WI38 (cell line): ENCODE results near the gene CAND2.

Experiments
- H3K4me3 ChIP-seq: 2 replicates; pipeline ENCODE4 v1.5.1; 2011; ENCODE audit warnings: low read depth, mild to moderate bottlenecking, control low read depth, low read length
- TF ChIP-seq, protein P1 (sequence below): IDR thresholded peaks from 2 replicates; pipeline ENCODE4 v1.5.1; 2012; ENCODE audit warnings: low read depth, mild to moderate bottlenecking, control low read depth, low read length

The CAND2 gene

DNA sequence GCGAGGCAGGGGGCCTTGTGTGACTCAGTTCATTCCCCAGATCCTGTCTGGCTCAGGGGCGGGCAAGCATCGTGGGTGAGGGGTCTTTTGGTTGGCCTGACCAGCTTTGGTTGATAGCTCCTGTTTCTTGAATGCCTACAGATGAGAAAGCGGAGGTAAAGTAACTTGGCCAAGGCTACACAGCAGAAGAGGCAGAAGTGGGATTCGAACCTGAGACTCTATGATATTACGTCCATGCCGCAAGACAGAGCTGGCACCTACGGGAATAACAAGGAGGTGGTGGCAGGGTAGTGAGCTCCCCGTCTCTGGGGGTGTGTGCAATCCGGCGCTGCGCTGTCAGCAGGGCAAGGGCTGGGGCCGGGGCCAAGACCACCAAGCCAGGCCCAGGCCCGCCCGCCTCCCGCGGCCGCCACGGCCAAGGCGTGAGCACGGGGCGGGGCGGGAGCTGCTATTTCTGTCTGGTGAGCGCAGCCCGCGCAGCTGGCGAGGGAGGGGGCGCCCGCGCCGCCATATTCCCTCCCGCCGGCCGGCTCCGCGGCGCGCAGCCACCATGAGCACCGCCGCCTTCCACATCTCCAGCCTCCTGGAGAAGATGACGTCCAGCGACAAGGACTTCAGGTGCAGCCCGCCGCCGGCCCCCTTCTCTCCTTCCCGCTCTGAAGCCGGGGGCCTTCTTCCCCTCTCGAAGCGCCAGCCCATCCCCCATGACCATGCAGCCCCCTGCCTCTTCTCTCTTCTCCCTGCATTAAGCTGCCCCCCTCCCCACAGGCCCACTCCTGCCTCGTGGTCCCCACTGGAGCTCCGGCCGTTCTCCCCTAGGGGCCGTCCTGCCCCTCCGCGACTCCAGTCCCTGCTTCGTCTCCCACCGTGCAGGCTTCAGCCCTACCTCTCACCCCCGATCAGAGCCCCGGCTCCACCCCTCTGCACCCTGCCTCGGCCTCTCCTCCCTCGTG, at the start of gene CAND2:
Gene CAND2, plus strand, starts transcription at position 510 of the 953 bp plus-strand sequence. Its CDS starts 41 bp downstream, at position 551.
- peak within 1 kb of the TSS; percentile 56 for H3K4me3 ChIP-seq
- TF ChIP-seq, protein P1, sequence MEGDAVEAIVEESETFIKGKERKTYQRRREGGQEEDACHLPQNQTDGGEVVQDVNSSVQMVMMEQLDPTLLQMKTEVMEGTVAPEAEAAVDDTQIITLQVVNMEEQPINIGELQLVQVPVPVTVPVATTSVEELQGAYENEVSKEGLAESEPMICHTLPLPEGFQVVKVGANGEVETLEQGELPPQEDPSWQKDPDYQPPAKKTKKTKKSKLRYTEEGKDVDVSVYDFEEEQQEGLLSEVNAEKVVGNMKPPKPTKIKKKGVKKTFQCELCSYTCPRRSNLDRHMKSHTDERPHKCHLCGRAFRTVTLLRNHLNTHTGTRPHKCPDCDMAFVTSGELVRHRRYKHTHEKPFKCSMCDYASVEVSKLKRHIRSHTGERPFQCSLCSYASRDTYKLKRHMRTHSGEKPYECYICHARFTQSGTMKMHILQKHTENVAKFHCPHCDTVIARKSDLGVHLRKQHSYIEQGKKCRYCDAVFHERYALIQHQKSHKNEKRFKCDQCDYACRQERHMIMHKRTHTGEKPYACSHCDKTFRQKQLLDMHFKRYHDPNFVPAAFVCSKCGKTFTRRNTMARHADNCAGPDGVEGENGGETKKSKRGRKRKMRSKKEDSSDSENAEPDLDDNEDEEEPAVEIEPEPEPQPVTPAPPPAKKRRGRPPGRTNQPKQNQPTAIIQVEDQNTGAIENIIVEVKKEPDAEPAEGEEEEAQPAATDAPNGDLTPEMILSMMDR = no peak

DNA sequence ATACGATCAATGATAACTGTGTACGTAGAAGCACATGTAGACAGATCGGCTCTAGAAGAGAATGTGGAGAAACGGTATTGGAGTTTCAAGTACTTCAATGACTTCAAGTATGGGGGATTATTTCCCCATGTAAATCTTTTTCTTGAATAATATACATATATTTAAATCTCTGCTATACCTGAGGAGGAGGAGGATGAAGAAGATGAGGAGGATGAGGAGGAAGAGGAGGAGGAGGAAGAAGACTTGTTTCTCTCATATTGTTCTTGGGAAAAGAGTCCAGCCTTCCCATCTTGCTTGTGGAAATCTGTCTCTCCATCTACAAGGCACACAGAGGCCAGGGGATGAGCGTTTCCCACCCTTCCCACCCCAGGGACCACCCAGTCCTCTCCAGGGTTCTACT, 48.0 kb upstream of the CAND2 start:
- H3K4me3 ChIP-seq = no peak overlapping the region
- TF ChIP-seq, protein P1 = no peak

DNA sequence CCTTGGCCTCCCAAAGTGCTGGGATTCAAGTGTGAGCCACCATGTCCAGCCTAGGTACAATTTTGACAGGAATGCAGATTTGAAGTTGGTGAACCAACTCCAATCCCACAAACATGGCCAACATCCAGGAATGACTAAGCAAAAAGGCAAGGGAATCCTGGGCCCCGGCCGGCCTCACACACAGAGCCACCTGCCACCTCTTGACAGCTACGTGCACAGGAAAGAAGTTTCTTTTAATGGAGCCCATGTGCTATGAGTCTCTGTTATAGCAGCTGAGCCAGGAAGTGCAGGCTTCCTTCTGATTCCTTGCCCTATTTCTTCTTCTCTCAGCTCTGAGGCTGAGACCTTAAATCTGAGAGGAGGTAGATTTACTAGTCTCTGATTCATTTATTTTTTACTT, 46.3 kb upstream of the CAND2 start:
- H3K4me3 ChIP-seq = no peak overlapping the region

DNA sequence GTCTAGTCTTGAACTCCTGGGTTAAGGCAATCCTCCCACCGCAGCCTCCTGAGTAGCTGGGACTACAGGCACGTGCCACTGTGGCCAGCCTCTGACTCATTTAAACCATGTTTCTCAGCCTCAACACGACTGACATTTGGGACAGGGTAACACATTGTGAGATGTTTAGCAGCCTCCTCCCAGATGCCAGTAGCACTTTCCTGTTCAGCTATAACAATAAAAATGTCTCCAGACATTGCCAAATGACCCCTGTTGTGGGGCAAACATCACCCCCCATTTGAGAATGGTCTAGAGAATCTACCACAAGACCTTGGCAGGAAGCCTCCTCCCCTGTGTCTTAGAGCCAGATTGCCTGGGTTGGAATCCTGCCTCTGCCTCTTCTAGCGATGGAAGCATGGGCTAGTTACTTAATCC, 45.8 kb upstream of the CAND2 start:
- TF ChIP-seq, protein P1 = no peak
- no peak overlapping the region for H3K4me3 ChIP-seq

More for the DNA sequence above, 46.3 kb upstream of the CAND2 start:
- TF ChIP-seq, protein P1 = no peak

DNA sequence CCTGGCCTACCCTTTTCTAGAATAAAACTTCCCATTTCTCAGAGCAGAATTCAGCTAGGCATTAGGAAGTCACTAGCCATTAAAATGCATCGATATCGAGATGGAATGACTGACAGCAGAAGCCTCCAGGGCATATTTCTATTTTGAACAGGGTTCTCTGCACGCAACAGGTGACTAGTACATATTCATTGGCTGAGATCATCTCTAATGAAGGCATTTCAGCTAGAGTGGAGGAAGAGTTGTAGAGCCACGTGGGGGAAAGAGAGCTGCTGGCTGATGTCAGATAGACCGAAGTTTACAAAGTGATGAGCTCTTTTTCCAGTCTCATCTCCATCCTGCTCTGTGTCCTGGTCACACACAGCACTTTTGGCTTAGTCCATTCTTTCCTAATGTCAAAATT, 44.9 kb upstream of the CAND2 start:
- TF ChIP-seq, protein P1 = no peak
- H3K4me3 ChIP-seq = no peak overlapping the region

DNA sequence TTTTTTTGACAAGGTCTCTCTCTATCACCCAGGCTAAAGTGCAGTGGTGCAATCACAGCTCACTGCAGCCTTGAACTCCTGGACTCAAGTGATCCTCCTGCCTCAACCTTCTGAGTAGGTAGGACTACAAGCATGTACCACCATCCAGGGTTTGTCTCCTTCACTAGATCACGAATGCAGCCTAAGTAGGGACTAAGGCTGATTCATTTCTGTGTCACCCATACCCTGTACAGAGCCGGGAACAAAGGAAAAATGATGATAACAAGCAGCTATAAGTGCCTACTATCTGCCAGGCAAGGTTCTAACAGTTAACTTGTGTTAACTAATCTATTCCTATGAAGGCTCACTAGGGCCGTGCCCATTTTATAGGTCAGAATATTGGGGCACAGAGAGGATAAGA, 44.4 kb upstream of the CAND2 start:
- no peak overlapping the region for H3K4me3 ChIP-seq
- TF ChIP-seq, protein P1 = no peak

DNA sequence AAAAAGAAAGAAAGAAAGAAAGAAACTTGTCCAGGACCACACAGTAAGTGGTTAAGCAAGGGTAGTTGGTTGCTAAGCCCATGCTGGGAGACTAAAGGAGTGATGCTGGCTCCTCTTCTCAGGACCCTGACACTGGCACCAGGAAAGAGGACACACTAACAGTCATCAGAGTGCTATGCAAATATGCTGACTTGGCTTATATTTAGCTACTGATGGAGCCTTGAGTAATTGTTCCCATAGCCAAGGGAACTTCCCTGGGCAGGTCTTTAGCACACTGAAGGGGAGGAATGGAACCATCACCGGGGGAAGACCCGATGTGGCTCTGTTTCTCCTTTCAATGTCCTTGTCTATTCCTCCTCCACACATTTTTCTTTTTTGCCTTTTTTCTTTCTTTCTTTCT, 43.7 kb upstream of the CAND2 start:
- H3K4me3 ChIP-seq = no peak overlapping the region
- TF ChIP-seq, protein P1 = no peak
